GM13977 (cell line): Measurements from ENCODE around the gene ENGASE.

Experiments used
- DNase-seq: peaks from one replicate; pipeline ENCODE4 v3.0.0; 2012; ENCODE audit warnings: low spot score
- CTCF ChIP-seq: IDR thresholded peaks from 2 replicates; pipeline ENCODE4 v1.5.1; 2012; ENCODE audit warnings: mild to moderate bottlenecking, control low read depth; ENCODE audit not compliant: insufficient read depth; ENCODE audit errors: extremely low read depth, missing control alignments
- in situ Hi-C: fragments of 300-500 bp; cut with MboI; formaldehyde crosslinking; loops from one replicate; pipeline ENCODE4 v1.12.0; 2022; ENCODE audit warnings: low sequenced_read_pairs, low pct_unique_long_range_greater_than_20kb, mixed read lengths, inconsistent platforms; ENCODE audit not compliant: unreplicated experiment

The ENGASE gene, protein sequence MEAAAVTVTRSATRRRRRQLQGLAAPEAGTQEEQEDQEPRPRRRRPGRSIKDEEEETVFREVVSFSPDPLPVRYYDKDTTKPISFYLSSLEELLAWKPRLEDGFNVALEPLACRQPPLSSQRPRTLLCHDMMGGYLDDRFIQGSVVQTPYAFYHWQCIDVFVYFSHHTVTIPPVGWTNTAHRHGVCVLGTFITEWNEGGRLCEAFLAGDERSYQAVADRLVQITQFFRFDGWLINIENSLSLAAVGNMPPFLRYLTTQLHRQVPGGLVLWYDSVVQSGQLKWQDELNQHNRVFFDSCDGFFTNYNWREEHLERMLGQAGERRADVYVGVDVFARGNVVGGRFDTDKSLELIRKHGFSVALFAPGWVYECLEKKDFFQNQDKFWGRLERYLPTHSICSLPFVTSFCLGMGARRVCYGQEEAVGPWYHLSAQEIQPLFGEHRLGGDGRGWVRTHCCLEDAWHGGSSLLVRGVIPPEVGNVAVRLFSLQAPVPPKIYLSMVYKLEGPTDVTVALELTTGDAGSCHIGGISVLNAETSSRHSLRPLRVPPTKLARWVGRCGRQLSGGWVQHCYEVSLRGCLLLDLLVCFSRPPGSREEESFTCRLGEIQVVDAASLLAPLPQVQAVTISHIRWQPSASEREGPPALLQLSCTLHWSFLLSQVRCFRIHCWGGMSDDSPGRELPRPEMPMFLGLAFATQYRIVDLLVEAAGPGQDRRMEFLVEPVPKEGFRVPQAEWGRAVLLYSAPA

DNA sequence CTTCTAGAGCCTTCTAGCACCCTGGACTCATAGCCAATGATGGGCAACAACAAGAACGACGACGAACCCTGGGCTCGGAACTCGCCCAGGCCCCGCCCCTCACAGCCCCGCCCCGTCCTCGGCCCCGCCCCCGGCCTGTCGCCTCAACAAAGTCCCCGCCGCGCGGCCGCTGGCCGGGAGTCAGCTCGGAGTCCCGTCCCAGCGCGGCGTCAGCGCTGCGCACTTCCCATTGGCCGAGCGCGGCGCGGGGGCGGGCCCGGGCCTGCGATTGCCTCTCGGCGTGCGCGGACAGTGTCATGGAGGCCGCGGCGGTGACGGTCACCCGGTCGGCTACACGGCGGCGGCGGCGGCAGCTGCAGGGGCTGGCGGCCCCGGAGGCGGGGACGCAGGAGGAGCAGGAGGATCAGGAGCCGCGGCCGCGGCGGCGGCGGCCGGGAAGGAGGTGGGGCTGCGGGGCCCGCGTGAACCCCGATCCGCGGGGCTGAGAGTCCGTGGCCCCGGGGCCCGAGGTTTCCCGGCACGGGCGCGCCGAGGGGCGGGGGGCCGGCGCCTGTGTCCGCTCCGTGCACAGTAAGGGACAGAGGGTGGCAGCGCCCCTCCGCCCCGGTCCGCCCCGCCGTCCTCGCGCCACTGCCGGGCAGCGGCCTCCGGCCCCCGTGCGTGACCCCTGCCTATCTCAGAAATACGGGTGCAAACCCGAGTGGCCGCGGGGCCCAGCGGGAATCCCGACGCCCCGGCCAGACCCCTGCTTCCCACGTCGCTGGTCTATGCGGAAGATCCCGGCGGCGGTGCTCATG lies at the start of gene ENGASE:
ENGASE (plus strand) TSS at position 176 of the 797 bp plus-strand sequence; CDS start at position 297, 121 bp downstream.
- no peak for TF ChIP-seq CTCF
- DNase-seq, result peak; percentile 99
- in situ Hi-C loops, result no loop called here

DNA sequence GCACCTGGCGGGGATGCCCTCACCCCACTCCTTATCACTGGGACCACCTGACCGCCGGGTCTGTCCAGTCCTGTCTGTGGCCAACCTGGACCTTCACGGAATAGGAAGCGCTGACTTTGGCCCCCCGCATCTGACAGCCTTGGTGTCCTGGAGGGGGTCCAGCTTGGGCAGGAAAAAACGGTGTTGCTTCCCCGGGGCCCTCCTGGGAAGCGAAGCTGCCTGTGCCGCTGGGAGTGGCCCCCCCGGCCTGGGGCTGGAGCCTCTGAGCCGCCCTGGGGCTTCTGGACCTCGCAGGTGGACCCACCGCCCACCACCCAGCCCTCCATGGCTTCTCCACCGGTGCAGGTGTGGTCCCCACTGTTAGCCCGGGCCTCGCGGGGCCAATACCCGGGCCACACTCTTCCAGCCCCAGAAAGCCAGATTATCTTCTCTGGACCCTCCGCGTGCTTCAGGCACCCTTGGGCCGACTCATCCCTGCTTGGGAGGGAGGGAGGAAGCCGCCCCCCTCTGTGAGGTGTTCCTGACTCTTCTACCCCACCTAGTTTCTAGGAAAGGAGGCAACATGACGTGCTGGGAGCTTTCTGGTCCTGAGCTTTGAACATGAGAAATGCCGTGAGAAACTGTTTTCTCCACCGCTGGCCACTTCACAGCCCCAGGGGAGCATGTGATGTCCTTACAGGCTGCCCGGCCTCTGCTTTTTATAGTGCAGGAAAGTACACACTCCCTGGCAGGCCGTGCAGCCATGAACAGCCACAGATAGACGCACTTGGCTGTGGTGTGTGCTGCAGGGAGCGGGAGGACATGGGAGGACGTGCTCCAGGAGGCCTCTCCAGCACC lies 49.5 kb upstream of the ENGASE start:
- in situ Hi-C loops, result no loop called here
- no peak for DNase-seq
- TF ChIP-seq CTCF, result no peak

DNA sequence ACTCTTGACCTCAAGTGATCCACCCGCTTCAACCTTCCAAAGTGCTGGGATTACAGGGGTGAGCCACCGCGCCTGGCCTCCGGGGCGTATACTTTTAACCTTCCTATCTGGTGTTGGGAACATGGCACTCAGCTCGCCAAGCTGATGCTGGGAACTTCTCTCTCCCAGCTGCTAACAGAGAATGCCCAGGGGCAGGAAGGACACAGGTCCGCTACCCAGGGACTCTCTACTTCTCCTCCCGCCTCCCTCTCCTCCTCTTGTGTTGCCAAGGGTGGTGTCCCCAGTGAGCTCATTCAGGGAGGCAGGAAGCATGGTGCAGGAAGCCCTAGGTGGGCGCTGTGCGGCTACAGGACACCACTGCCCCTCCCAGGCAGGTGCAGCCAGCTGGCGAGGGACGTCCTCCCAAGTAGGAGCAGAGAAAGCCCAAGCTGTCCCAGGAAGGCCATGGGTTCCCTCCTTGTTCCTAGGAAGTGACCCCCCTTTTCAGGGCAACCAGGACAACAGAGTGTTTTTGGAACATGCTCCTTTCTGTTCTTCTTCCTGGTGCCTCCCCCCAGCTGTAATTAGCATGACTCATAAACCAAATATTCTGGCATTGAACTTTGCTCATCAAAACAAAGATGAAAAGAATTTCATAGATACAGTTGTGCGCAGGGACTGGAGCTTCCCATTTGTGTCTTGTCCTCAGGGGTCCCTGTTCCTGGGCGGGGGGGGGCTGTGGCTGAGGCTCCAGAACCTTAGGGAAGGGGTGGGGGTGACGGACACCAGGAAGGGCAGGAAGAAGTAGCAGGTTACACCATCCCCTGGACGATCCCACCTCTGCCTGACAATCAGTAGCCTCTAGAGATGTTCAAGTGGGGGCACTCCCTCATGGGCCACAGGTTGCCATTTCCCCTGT lies 48.0 kb upstream of the ENGASE start:
- no peak for TF ChIP-seq CTCF
- in situ Hi-C loops, result no loop called here
- no peak for DNase-seq

DNA sequence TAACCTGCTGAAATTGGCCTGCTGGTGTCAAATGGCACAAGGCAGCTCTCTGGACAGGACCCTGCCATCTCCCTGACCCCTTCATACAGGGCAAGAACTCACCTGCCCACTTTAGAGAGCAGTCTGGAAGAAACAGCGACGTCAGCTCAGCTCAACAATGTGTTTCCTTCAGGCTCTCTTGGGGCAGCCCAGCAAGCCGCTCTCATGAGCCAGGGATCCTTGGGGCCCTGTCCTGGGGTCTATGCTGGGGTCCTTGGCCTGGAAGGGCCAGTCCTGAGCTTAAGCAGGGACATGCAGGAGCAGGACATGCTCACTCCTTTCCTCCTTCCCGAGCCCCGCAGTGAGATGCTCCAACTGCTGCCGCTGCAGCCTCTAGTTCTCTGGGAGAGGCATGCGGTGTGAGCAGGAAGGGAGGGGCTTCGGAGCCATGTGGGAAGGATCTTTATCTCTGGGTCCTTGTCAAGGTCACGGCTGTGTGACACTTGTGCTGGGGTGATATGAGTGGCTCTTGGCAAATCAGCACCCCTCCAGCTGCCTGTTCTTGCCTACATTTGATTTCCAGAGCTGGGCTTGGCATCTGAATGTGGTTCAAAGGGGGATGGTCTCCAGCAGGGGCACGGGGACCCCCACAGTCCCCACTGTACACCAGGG lies 47.2 kb upstream of the ENGASE start:
- DNase-seq, result no peak
- in situ Hi-C loops, result no loop called here
- no peak for TF ChIP-seq CTCF

DNA sequence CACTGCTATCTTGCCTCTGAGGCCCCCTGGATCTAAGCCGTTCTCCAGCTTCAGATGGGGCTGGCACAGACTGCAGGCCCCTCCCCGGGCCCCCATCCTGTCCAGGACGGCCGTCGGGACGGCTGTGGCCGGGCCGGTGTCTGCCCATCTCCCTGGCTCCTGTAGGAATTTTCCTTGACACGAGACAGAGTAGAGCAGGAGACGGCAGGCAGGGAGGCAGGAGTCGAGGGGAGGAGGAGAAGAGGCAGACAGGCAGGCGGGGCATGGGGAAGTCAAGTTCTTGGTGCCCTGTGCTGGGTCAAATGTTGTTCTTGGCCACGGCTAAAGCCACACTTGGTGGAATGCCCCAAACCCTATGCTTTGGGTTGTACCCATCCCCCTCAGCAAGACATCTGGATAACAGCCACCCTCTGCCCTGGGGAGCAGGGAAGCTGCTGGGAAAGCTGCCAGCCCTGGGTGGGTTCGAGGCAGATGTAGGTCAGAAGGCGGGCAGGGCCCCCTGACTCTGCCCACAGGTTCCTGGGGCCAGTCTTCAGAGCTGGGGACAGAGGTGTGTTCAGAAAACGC lies 46.6 kb upstream of the ENGASE start:
- no peak for DNase-seq
- TF ChIP-seq CTCF, result no peak
- in situ Hi-C loops, result no loop called here
